Kidney (tissue), 14 donors: Measurements from ENCODE around the gene PEDS1. TPM values are rescaled to one million over a fixed set of nuclear protein-coding genes. Genes with fewer than 3 reads are reported as not detected.

Experiments used
- DNase-seq, 5 donors: peaks; one replicate each; pipeline ENCODE4 v3.0.0-alpha.2; 2013 to 2020
- FAIRE-seq: peaks from 2 replicates; lab custom pipeline; 2012; peaks lifted over from hg19 to GRCh38; lab: Jason Lieb, UNC
- H3K27ac ChIP-seq, 2 donors: one replicate each; pipeline ENCODE4 v1.7.0; 2013; ENCODE audit warnings: low read depth in 2 of 2, low read length in 2 of 2, inconsistent platforms in 1 of 2
- H3K27me3 ChIP-seq: one replicate; pipeline ENCODE4 v1.7.1; 2013; ENCODE audit warnings: low read length, inconsistent platforms; ENCODE audit not compliant: control insufficient read depth, insufficient read depth
- H3K36me3 ChIP-seq, 3 donors: one replicate each; pipeline versions ENCODE4 v1.7.0 to v1.7.1; 2013; ENCODE audit warnings: low read length in 3 of 3, control low read depth in 1 of 3, inconsistent platforms in 1 of 3; ENCODE audit not compliant: insufficient read depth in 3 of 3, control insufficient read depth in 2 of 3
- H3K4me1 ChIP-seq, 3 donors: one replicate each; pipeline versions ENCODE4 v1.7.0 to v1.7.1; 2013; ENCODE audit warnings: low read length in 3 of 3, inconsistent platforms in 1 of 3, low read depth in 1 of 3; ENCODE audit not compliant: control insufficient read depth in 2 of 3, insufficient read depth in 2 of 3
- H3K4me3 ChIP-seq, 3 donors: one replicate each; pipeline versions ENCODE4 v1.7.0 to v1.8.1; 2013; ENCODE audit warnings: low read length in 3 of 3, control low read depth in 1 of 3, inconsistent platforms in 1 of 3
- H3K9ac ChIP-seq, 3 donors: one replicate each; pipeline versions ENCODE4 v1.7.0 to v1.7.1; 2013; ENCODE audit warnings: low read length in 3 of 3, control low read depth in 1 of 3, inconsistent platforms in 1 of 3
- H3K9me3 ChIP-seq, 3 donors: one replicate each; pipeline versions ENCODE4 v1.7.0 to v1.7.1; 2013; ENCODE audit warnings: low read length in 3 of 3, control low read depth in 1 of 3, inconsistent platforms in 1 of 3; ENCODE audit not compliant: control insufficient read depth in 2 of 3, insufficient read depth in 1 of 3
- CTCF ChIP-seq: IDR thresholded peaks from 3 replicates; pipeline ENCODE4 v1.5.1; 2012; ENCODE audit warnings: mild to moderate bottlenecking, moderate library complexity, borderline replicate concordance; ENCODE audit not compliant: insufficient read depth; ENCODE audit errors: extremely low read depth
- intact Hi-C: fragments of 100-400 bp; cut with DNase I; formaldehyde crosslinking; loops from one replicate; pipeline ENCODE4 v1.11.1; 2022
- polyA plus RNA-seq: library from polyadenylated mRNA; stranded (reverse); fragments of 350-450 nt; fragmentation: Illumina TruSeq; extraction: RNeasy Lipid Tissue Mini Kit (QIAGEN cat#74804); gene quantifications from one replicate; pipeline ENCODE4 v1.2.3, GENCODE V29; 2014; ENCODE audit warnings: low read depth, low replicate concordance; ENCODE audit not compliant: insufficient read depth
- total RNA-seq: library from RNA; stranded (reverse); fragmentation: NEBNext Ultra II Directional; extraction: Animal tissue kit (Norgen Biotek cat#: 25700); gene quantifications from one replicate; pipeline ENCODE4 v1.2.1, GENCODE V29; 2021
- donor health status: control.
- donor health status: control.
- donor health status: control.
- donor health status: control.
- donor health status: control.
- donor health status: DM: yes; HTN: yes; CAD: no.
- donor health status: Normal renal cell carcinoma (clear cell type).

The PEDS1 gene
- total and polyA plus RNA-seq, 2 donors from 2014 or later: 16.3 to 18.3 TPM

- Histone ChIP-seq H3K9ac (no peak overlapping the region), H3K4me1 (peaks cover 0 to 3% (median 0%) of the 10 kb centered on the region in 3 donors), H3K4me3 (no peak overlapping the region), H3K27me3 (no peaks in the 10 kb centered on the region), H3K9me3 (no peaks in the 10 kb centered on the region), H3K36me3 (peaks cover 4 to 20% (median 13%) of the 10 kb centered on the region in 3 donors), H3K27ac (no peak overlapping the region)
- intact Hi-C loops: no loop called here
- no peak for TF ChIP-seq CTCF
- FAIRE-seq (no peak), DNase-seq (no peak)
These were observed 25.7 kb downstream of the PEDS1 start for GRCh38 chr20:50127587-50128519.

GRCh38 chr20:50126662-50127061 is 26.9 kb downstream of the PEDS1 start:
- no peak overlapping the region for H3K9ac ChIP-seq
- peaks cover 4 to 20% (median 13%) of the 10 kb centered on the region in 3 donors for H3K36me3 ChIP-seq
- intact Hi-C loops: no loop called here
- H3K27me3 ChIP-seq: no peaks in the 10 kb centered on the region
- peaks cover 0 to 3% (median 0%) of the 10 kb centered on the region in 3 donors for H3K4me1 ChIP-seq
- no peak overlapping the region for H3K4me3 ChIP-seq
- no peak for TF ChIP-seq CTCF
- FAIRE-seq: no peak
- no peaks in the 10 kb centered on the region for H3K9me3 ChIP-seq
- peak in 2 of 5 donors; percentile 22 to 40 for DNase-seq
- no peak overlapping the region for H3K27ac ChIP-seq

GRCh38 chr20:50125279-50125678 is 28.2 kb downstream of the PEDS1 start:
- Histone ChIP-seq H3K4me1 (peaks cover 0 to 6% (median 5%) of the 10 kb centered on the region in 3 donors), H3K9ac (no peak overlapping the region), H3K27ac (no peak overlapping the region), H3K9me3 (no peaks in the 10 kb centered on the region), H3K4me3 (no peak overlapping the region), H3K27me3 (no peaks in the 10 kb centered on the region), H3K36me3 (peaks cover 4 to 20% (median 11%) of the 10 kb centered on the region in 3 donors)
- intact Hi-C loops: no loop called here
- FAIRE-seq: no peak
- no peak for DNase-seq
- TF ChIP-seq CTCF: no peak
